ENCODE results near the gene GRID1.
"Not testable (repeated sequence)": the region's sequence is repeated elsewhere in the genome, so short reads cannot be mapped to it uniquely, and the experiment has no call there.

Gene GRID1

DNA sequence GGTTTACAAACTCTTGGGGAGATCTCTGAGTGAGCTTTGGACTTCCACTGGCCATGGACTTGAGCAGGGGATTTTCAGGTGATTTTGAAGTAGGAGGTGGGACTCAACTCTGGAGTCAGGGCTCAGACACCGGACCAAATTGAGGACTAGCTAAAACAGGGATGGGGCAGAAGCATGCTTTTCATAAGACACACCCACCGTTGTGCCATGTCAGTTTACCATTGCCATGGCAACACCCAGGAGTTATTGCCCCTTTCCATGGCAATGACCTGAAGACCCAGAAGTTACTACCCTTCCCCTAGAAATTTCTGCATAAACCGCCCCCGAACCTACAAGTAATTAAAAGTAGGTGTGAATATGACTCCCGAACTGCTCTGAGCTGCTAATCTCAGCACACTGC lies 320.7 kb downstream of the GRID1 start:
- no peak for DNase-seq

DNA sequence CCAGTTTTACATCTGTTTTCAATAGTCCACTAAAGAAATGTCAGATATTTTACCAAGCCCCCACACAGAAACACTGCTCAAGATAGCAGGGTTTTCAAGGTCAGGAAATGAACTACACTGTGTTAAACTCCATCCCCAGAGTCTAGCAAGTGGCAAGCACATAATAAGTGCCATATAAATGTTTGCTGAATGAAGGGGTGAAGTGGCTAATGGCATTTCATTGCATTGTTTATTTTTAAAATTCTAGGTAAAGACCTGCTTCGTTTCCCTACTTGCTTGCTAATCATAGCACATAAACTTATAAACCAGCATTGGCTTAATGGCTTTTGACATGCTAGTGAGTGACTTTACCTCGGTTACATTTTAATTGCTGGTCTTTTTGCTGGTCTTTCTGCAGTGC lies 322.6 kb downstream of the GRID1 start:
- DNase-seq = no peak

DNA sequence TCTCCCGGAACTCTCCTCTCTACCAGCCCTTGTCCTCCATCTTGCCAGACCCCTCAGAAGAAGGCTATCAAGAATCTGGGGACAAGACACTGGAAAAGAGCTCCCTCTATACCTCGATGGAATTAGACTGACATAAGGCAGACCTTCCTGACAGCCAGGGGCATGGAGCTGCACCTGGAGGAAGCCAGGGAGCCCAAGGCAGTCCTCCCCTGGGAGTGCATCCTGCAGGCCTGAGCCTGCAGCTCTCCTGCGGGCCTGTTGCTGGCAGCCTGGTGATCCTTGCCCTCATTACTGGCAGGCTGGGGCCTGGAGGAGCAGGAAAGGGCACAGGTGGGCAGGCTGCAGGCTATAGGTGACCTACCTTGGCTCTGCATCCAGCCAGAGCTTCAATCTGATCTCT lies 323.4 kb downstream of the GRID1 start:
- DNase-seq = no peak

DNA sequence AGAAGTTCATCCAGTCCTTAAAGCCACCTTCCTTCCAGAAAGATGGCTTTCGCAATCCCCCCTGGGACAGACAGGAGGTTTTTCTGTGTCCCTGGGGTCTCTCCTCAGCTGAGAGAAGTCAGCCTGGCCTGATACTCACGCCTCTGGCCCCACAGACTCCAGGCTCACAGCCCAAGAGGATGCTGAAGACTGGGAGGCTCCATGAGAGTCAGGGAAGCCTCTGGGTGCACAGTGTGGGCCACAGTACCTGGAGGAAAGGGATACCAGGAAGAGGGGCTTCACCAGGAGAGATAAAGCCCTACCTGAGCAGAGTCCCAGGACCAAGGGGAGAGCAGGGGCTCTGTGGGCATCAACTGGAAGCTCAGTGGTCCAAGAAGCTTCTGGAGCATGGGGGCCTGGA lies 324.4 kb downstream of the GRID1 start:
- no peak for DNase-seq

DNA sequence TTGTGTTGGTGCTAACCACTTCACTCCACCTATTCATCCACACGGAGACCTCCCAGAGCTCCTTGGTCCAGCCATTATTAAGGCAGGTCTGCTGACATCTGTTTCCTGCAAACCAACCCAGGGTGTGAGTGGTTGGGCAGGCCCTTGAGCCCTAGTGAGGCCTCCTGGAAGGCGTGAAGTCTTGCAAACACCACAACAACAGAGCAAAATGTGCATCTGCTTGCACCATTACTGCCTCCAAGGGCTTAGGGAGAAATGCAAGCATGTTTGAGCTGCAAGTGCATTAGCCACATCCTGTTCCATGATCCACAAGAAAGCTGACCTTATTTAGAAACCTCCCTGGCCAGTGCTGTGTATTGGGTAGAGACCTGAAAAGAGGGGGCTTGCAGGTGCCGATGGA lies 325.5 kb downstream of the GRID1 start:
- DNase-seq = no peak

DNA sequence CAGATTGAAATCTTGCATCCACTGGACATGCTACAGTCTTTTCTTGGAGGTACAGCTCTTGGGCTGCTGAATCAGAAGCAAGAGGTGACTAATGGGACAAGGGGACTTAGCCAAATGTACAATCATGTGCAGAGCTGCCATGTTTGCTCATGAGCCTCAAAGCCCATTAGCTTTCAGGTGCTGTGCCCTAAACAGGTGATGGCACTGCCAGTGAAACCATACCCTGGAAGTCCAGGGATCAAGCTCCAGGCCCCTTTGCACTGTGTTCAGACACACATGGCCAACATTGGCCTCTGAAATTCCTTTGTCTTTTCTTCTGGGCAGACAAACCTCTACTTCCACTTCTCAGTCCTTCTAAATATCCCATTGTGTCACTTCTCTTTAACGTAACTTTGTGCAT lies 328.2 kb downstream of the GRID1 start:
- DNase-seq = no peak

DNA sequence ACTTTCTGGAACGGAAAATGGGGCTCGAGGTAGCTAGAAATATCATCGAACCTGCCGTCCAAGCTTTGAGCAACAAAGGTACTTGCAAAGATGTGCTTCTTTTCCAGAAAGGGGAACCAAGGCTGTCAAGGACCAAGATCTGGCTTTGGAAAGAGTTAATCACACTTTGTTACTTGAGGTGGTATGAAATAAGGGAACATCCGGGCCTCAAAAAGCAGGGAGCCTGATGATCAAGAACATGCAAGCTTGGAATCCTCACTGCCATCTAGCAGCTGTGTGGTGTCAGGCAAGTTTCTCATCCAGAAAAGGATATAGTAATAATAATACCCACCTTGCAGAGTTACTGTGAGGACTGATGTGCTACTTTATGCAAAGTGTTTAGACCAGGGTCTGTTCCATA lies 329.5 kb downstream of the GRID1 start:
- no peak for DNase-seq

DNA sequence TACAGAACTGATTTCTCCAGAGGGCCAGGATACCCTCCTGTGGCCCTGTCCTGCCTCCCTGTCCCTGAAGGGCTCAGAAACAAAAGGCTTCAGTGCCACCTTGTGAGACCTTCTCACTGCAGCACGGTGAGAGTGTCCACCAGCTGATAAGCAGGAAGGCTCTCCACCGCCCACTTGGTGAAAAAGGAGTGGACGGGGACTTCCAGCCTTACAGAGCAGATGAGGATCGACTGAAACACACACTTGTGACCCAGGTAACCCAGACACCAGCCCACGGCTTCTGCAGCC lies 330.1 kb downstream of the GRID1 start:
- no peak for DNase-seq

DNA sequence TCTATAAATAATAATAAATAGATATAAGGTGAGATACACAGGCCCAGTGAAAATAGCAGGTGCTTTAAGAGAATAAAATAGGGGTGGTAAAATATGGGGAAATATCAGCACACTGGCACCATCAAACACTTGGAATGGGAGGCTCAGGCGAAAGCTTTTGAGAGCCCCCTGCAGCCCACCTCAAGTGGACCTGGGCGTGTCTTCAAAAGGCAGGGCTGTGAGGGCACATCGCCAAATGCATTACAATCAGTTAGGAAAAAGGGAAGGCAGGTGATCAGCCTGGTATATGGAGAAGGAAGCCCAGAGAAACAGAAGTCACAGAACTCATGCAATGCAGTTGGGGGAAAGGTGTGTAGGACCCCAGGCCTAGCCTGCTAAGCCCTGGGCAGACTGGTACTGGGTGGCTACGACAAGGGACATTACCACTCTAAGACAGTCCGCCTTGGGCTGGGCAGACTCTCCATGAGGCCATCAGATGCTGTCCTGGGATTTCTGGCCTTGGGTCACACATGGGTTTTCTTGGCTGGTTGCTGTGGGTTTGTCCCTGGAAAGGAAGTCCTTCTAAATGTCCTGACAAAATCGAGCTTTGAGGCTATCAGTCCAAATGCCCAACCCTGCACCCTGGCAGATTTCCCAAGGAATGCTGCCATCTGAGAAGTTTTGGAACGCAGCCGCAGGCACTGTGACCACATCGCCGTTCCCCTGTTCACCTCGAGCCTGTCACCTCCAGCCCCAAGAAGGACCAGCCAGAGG lies 330.6 kb downstream of the GRID1 start:
- no peak for DNase-seq

DNA sequence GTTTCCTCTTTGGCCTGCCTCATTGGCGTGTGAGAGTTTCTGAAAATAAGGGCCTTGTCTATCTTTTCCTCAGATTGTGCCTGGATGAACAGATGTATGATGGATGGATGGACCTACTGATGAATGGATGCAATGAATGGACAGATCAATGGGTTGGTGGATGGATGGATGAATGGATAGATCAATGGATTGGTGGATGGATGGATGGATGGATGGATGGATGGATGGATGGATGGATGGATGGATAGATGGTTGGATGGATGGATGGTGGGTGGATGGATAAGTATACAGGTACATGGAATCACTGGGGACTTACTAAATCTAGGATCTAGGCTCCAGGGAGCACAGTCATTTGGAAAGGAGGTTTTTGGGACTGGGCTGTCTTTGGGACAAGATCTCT lies 331.9 kb downstream of the GRID1 start:
- no peak for DNase-seq

DNA sequence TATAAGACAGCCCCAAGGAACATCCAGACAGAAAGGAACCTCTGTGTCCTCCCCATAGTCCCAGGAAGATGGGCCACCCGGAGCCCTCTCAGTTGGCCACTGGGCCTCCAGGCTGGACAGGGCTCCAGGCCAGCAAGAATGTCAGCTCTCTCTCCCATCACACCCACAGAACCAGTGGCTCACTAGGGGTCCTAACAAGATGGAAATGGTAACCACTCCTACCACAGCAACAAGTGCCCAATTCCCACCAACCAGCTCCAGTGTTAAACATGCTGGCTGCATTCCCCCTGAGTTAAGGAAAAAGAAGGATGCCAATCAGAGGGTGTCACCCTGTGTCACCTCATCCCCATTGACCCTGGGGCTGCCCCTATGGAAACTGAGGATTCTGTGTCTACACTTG lies 333.0 kb downstream of the GRID1 start:
- DNase-seq = no peak

DNA sequence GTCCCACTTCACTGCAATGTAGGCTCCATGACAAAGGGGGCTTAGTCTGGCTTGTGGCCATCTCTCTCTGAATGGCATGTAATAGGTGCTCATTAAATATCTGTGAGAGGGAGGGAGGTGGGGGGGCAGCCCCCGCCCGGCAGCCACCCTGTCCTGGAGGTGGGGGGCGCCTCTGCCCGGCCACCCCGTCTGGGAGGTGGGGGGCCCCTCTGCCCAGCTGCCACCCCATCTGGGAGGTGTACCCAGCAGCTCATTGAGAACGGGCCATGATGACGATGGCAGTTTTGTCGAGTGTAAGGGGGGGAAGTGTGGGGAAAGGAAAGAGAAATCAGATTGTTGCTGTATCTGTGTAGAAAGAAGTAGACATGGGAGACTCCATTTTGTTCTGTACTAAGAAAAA lies 334.5 kb downstream of the GRID1 start:
- DNase-seq = not testable (repeated sequence)

DNA sequence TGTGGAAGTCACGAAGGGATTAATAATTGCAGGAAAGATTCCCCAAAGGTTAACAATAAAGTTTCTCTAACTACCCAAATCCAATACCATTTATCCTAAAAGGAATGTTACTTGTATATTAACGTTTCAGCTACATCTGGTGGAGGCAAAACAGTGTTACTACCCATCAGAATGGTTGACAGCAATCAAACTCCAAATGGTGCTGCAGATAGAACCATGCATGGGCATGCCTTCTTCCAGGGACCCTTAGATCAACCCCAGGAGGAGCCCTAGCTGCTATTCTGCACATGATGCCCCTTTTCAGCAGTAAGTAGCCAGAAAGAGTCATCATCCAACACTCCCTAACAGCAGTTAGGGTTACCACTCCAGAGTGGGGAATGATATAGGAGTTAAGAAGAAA lies 336.3 kb downstream of the GRID1 start:
- no peak for DNase-seq

DNA sequence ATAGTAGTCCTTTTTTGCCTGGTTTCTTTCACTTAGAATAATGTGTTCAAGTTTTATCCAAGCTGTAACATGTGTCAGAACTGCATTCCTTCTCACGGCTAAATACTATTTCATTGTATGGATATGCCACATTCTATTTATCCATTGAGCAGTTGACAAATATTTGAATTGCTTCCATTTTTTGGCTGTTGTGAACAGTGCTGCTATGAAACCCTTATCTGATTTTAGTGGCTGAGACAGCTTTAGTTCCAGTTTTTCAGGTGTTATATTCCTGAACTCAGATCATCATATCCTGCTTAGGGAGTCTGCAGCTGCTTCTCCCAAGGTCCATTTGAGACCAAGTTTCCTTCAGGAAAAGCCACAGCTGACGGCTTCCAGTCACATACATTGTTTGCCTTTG lies 339.2 kb downstream of the GRID1 start:
- DNase-seq = no peak

DNA sequence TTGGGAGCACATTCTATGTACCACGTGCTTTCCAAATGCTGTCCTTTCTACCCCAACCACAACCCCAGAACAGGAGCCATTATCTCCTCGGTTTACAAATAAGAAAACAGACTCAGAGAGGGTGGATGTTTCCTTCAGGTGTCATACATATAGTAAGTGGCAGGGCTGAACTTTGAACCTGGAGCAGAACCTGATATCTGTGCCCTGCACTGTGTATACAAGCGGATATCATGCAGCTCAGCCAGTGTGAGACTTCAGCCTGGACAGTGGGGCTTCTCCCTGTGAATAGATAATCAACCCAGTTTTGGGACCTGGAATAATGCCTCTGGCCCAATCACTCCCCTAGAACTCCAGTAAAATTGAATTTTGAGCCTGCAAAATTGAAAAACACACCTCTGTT lies 341.1 kb downstream of the GRID1 start:
- DNase-seq = no peak

DNA sequence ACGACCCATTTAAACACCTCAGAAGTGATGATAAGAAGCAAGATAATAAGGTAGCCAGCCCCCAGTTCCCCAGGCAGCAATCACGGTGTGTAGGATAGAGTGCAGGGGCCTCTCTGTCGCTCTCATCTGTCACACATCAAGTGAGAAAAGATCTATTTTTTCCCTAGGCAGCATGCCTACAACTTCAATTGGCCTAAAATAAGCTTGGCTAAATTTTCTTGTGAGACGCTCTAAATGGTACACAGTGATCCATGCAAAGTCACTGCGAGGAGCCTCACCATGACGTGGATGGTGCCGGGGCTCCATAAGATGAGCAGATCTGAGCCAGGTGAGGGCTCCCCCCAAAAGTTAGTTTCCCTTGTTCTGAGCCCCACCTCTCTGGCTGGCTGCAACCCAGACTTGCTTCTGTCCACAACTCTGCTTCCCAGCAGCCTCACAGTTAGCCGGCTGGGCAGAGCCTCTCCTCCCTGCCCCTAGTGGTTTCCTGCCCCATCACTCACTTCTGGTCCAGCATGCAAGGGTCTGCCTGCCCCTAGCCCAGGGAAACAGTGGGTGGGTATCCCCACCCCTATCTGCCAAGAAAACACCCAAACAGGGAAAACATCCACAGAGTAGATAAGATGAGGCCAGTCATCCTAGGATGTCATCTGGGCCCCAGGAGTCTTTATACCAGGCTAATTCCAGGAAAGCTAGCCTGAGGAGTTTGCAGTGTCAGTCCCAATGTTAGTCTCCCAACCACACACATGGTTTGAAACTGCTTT lies 342.1 kb downstream of the GRID1 start:
- no peak for DNase-seq

DNA sequence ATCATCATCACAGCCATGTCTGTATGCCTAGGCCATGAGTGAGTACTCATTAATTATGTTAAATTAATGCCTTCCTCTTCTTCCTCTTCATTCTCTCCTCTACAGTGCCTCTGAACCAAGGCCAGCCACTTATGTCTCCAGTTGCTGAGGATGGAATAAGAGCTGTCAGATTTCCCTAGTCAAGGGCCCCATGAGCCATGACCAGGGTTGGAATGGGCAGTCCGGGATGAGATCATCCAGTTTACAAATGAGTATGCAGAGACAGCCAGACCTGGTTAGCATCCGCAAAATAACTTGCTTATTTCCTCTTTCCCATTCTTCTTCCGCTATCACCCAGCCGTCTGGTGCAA lies 342.7 kb downstream of the GRID1 start:
- no peak for DNase-seq

DNA sequence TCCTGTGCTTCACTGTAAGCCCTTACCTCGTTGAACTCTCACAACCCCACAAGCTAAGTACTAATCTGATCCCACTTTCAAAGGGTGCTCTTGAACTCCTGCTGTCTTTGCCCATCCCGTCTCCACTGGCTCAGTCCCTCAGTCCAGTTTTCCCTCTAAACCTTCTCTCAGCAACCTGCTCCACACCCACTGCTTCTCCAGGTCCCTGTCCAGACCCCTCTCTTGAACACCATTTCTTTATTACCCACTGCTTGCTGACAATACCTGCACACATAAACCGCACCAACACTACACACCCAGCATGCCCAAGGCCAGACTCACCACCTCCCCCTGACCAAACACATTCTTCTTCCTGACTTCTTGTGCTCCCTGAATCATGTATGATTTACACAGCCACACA lies 343.3 kb downstream of the GRID1 start:
- DNase-seq = no peak

DNA sequence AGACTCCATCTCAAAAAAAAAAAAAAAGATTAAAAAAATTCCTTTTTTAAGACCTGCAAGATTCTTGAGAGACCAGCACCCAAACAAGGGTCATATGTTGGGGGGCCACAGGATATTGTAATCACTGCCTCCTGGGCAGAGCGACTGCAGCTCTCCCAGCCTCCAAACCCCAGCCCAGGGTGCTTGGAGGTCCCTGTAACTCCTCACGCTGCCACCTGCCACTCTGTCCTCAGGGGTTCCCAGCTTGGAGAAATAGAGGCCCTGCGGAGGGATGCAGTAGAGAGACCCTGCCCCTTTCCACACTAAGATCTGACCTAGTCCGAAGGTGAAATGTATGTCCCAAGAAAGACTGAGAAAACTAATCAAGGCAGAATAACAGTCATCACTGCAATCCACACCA lies 343.7 kb downstream of the GRID1 start:
- no peak for DNase-seq

DNA sequence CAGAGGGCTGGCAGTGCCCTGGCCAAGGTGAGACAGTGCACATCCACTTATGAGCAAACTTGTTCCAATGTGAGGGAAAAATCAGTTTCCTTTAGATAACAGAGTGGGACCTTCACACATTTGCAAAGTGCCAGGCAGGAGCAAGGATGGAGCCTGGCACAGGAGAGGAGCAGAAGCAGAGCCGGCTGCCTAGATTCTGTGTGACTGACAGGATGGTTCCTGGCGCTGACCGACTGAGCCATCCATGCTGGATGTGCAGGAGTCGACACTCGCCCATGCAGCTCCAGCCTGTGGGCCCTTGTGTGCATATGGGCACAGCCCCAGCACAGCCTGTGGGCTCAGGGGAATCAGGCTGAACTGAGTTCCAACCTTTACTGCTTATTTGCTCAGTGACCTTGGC lies 346.5 kb downstream of the GRID1 start:
- DNase-seq = no peak

DNA sequence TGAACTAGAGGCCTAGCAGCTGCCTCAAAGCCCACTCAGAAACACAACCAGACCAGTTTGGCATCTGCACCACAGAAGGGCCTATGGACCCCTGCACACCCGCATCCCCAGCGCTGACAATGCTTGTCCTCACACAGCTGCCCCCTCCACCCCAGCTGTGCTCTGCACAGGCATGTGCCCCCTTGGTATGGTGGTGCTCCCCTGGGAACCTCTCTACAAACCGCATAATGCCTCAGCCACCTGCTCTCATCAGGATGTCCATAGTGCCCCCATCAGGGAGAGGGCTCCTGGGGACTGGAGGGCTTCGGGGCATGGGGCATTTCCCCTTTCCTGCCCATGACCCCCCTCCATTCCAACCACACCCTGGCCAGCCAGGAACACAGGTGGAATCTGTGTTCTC lies 347.5 kb downstream of the GRID1 start:
- no peak for DNase-seq

DNA sequence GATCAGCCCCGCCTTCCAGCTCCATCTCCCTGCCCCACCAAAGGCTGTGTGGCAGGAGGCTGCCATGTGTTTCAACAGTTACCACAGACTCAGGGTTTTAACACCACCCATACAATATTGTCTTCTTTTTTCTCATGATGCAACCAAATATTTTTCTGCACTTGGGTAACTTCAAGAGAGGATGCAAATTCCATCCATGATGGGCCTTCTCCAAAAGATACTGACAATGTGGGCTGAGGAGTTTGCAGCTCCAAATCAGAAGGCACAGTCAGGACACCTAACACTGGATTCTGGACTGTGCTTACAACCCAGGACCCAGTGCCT lies 347.9 kb downstream of the GRID1 start:
- no peak for DNase-seq

DNA sequence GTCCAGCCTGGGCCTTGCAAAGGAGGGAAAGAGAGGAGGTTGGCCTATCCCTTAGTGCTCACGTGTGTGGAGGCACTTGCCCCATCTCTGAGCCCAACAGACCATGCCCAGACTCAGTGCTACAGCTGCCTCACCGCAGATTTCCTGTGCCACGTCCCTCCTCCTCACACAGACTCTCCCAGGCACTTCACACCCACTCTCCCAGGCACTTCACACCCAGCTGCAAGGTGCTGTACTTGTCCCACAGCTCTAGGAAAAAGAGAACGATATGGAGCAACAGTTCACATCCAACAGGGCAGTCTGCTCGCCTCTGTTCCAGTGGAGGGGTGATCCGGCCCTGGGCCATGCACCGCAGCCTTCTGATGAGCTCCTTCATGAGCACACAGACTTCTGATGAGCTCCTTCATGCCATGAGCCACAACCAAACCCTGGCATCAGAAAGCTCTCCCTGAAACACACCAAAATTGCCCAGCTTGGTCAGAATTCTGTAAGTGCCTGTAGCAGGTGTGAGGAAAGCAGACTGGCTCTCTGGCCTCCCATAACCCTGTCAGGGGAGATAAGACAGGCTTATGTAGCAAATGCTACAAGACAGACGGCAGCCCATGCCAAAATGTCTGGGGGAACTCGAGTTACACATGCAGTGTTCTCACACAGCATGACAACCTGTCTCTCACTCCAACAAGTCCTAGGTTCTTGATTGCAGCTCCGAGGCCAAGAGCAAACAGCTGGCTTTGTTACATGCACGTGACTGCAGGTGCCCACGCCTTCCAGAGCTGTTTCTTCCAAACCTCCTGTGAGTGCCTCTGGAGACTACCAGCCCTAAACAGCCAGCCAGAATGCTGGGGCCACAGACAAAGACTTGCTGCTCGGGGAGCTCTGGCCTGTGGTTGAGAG lies 348.5 kb downstream of the GRID1 start:
- DNase-seq = no peak

DNA sequence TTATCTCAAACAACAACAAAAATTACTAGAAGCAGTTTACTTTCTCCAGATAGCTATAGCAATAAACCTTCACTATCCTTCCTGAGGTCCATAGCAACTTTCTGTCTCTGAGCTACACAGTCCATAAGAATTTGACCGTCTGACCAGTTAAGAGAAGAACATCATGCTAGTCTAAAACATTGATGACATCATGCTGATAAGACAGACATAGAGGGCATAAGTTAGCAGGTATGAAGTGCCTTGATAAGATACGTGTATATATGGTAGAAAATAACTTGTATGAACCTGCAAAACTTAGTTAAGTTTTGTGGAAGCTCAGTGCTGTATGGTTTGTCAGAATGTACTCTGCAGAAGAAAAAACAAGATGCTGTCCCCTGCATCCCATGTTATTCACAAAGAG lies 353.0 kb downstream of the GRID1 start:
- no peak for DNase-seq
